Thoracic aorta (tissue), 2 donors: Measurements from ENCODE around the gene GPNMB. TPM values are rescaled to one million over a fixed set of nuclear protein-coding genes. Genes with fewer than 3 reads are reported as not detected.

ENCODE experiments used
- ATAC-seq: fragments of 150-250 bp; one replicate; pipeline ENCODE4 v1.8.0; 2017; ENCODE audit warnings: low read depth; ENCODE audit not compliant: insufficient number of reproducible peaks, low FRiP score
- DNase-seq: peaks from one replicate; pipeline ENCODE4 v3.0.0-alpha.2; 2020; ENCODE audit warnings: low spot score
- H3K27ac ChIP-seq, 2 donors: fragments of 200-600 bp; sonication (generic); 1 replicate in 1 of 2; 2 replicates in 1 of 2; pipeline ENCODE4 v1.5.1; 2016; ENCODE audit warnings: mild to moderate bottlenecking in 2 of 2, moderate library complexity in 2 of 2
- H3K27me3 ChIP-seq: fragments of 200-600 bp; sonication (generic); replicated peaks from 2 replicates; pipeline ENCODE4 v1.6.0; 2016; ENCODE audit warnings: mild to moderate bottlenecking; ENCODE audit not compliant: insufficient read depth
- H3K36me3 ChIP-seq: fragments of 200-600 bp; sonication (generic); one replicate; pipeline ENCODE4 v1.5.1; 2016
- H3K4me1 ChIP-seq, 2 donors: fragments of 200-600 bp; sonication (generic); 1 replicate in 1 of 2; 2 replicates in 1 of 2; pipeline versions ENCODE4 v1.5.1 to v1.6.0; 2016; ENCODE audit warnings: low read depth in 2 of 2, mild to moderate bottlenecking in 1 of 2; ENCODE audit not compliant: control insufficient read depth in 1 of 2
- H3K4me3 ChIP-seq: fragments of 200-600 bp; sonication (generic); 2 replicates; pipeline ENCODE4 v1.5.1; 2016; ENCODE audit warnings: mild to moderate bottlenecking
- H3K9me3 ChIP-seq: fragments of 200-600 bp; sonication (generic); 2 replicates; pipeline ENCODE4 v1.5.1; 2016
- total RNA-seq, 2 donors: library from RNA; depleted of rRNA; stranded (reverse); fragments of >200 nt; gene quantifications; one replicate each; pipeline versions ENCODE4 v1.1.0 to v1.2.3, GENCODE V29; 2016
- TF ChIP-seq, protein P1 (sequence below): fragments of 200-600 bp; sonication (generic); IDR thresholded peaks from one replicate; pipeline ENCODE4 v1.5.1; 2019; ENCODE audit warnings: antibody characterized with exemption

The GPNMB gene
- total RNA-seq, 2 donors from 2014 or later: 139 to 185 TPM

DNA sequence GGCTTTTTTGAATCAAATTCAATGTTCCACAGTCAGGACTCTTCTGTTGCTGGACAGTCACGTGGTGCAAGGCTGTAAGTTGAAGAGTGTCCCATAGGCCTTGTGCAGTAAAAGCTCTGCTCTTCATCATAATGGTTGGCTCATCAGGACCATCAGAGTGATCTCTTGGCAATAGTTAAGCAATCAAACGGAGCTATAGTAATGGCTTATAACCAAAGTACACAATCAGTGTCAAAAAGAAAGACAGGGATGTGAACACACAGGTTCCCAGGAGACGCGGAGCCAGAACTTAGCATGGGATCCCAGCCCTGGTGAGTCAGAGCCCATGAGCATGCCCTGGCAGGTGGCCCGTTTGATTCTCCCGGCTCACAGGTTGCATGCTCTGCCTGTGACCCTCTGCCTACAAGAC is 10.8 kb upstream of the GPNMB start:
- TF ChIP-seq, protein P1, sequence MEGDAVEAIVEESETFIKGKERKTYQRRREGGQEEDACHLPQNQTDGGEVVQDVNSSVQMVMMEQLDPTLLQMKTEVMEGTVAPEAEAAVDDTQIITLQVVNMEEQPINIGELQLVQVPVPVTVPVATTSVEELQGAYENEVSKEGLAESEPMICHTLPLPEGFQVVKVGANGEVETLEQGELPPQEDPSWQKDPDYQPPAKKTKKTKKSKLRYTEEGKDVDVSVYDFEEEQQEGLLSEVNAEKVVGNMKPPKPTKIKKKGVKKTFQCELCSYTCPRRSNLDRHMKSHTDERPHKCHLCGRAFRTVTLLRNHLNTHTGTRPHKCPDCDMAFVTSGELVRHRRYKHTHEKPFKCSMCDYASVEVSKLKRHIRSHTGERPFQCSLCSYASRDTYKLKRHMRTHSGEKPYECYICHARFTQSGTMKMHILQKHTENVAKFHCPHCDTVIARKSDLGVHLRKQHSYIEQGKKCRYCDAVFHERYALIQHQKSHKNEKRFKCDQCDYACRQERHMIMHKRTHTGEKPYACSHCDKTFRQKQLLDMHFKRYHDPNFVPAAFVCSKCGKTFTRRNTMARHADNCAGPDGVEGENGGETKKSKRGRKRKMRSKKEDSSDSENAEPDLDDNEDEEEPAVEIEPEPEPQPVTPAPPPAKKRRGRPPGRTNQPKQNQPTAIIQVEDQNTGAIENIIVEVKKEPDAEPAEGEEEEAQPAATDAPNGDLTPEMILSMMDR: no peak
- Histone ChIP-seq H3K4me1 (no peaks in the 10 kb centered on the region), H3K27me3 (no peaks in the 10 kb centered on the region), H3K27ac (no peak overlapping the region), H3K4me3 (no peak overlapping the region), H3K36me3 (no peaks in the 10 kb centered on the region), H3K9me3 (no peaks in the 10 kb centered on the region)
- ATAC-seq: no peak
- DNase-seq: no peak

DNA sequence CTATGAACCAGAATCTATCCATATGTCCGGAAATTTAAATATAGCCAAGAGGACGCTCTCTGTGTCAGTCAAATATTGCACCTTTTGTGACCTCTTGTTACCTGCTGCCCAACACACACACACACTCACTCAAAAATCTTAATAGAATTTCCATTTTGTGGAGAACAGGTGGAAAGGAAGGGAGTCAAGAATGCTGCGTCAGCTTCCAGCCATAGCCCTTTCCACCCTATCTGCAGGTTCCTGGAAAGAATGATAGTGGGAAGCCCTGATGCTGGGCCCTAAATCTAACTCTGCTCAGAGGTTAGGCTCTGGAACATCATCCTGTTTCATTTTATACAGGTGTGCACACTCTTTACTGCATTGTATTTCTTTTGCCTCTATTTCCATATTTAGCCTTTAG is 9.6 kb upstream of the GPNMB start:
- Histone ChIP-seq H3K4me3 (no peak overlapping the region), H3K27ac (no peak overlapping the region), H3K4me1 (no peaks in the 10 kb centered on the region), H3K27me3 (no peaks in the 10 kb centered on the region), H3K36me3 (no peaks in the 10 kb centered on the region), H3K9me3 (no peaks in the 10 kb centered on the region)
- TF ChIP-seq, protein P1: no peak
- ATAC-seq: no peak
- DNase-seq: no peak

DNA sequence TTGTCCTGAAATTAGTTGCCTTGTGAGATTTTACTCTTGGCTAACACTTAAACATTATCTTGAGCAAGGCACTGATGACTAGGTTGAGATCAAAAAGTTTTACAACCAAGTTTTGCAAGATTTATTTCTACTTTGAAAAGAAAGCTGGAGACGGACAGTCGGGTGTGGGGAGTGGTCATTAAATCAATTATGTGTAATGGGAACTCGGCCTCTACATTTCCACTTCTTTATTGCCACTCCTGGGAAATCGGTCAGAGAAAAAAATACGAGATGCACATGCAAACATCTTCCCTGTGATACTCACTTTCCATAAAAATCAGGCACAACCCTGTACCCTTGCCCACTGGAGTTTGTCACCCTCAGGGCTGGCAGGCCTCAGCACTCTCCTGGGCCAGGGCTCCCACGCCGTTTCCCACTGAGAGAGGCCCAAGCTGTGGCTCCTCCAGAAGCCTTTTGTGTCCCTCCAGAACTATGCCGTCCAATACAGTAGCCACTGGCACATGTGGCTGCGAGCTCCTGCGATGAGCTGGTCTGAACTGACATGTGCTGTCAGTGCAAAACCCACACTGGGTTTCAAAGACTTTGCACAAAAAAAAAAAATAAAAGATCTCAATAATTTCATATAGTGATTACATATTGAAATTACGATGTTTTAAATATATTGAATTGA is 7.5 kb upstream of the GPNMB start:
- TF ChIP-seq, protein P1: no peak
- Histone ChIP-seq H3K27me3 (no peaks in the 10 kb centered on the region), H3K27ac (no peak overlapping the region), H3K4me1 (peaks cover 5 to 12% of the 10 kb centered on the region in 2 donors), H3K4me3 (no peak overlapping the region), H3K36me3 (no peaks in the 10 kb centered on the region), H3K9me3 (no peaks in the 10 kb centered on the region)
- ATAC-seq: no peak
- no peak for DNase-seq

DNA sequence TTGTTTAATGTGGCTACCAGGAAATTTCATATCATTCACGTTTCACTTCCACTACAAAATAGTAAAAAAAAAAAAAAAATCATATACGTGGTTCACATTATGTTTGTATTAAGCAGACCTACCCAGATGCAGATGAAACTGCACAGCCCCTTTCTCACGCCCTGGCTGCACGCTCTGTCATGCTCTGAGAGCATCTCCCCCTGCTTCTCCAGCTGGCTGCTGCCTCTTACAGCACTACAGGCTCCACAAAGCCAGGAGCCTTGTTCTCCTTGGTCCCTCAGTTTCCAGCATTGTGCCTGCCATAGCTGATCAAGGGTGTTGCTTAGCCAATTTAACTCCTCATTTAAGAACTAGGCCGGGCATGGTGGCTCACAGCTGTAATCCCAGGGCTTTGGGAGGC is 6.9 kb upstream of the GPNMB start:
- H3K27ac ChIP-seq: no peak overlapping the region
- H3K36me3 ChIP-seq: no peaks in the 10 kb centered on the region
- H3K4me3 ChIP-seq: no peak overlapping the region
- no peak for DNase-seq
- H3K4me1 ChIP-seq: peaks cover 5 to 12% of the 10 kb centered on the region in 2 donors
- H3K27me3 ChIP-seq: no peaks in the 10 kb centered on the region
- no peaks in the 10 kb centered on the region for H3K9me3 ChIP-seq
- TF ChIP-seq, protein P1: no peak
- no peak for ATAC-seq

DNA sequence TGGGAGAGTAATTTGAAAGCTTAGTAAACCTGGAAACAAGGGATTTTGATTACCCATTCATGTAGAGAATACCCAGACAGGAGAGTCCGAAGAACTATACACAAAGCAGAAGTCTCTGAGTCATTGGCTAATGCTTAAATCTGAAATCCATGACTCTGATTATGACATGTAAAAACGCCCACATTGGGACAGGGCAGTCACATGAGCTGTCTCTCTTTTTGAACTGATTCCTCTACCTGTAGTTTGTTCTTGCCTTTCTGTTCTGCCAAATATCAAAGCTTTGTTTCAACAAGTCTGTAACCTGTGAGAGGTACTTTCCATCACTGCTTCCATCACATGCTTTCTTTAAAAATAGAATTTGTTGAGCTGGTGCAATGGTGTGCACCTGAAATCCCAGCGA is 4.3 kb upstream of the GPNMB start:
- H3K4me1 ChIP-seq: peaks cover 8 to 19% of the 10 kb centered on the region in 2 donors
- TF ChIP-seq, protein P1: no peak
- H3K27ac ChIP-seq: no peak overlapping the region
- H3K9me3 ChIP-seq: no peaks in the 10 kb centered on the region
- no peak for DNase-seq
- no peaks in the 10 kb centered on the region for H3K36me3 ChIP-seq
- no peaks in the 10 kb centered on the region for H3K27me3 ChIP-seq
- ATAC-seq: no peak
- no peak overlapping the region for H3K4me3 ChIP-seq
